Measurements from ENCODE around the gene GNA12.

Gene GNA12

DNA sequence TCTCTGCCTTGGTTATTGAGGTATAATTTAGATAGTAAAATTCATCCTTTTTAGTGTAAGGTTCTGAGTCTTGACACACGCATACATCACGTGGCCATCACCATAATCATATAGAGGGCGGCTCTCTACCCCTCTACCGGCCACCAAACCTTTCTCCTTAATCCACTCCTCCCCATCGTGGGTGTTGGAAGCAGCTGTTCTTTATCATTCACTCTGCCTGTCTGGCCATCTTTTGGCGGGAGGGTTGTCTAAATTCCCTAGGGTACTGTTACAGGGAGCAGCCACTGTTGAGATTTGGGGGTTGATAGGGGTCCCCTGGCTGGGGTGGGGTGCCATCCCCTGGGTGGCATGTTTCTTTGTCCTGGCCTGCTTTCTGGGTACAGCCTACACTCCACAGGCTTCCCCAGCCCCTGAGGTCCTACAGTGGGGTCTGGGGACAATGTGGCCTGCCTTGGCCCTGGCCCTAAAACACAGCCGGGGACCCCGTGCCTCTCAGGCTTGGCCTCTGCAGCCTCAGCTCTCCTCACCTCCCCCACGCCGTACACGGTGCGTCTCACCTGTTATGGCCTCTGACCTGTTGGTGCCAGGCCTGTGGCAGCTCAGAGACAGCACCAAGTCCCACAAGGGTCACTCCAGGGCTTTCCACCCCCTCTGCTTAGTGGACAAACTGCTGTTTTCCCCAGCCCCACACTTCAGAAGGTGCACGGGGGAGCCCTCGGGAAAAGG is 138.6 kb downstream of the GNA12 start:
- Histone ChIP-seq H3K36me3 (ENCODE audit: low read depth) (no peaks in the 10 kb centered on the region), H3K4me3 (ENCODE audit: severe bottlenecking) (no peak overlapping the region), H3K27ac (ENCODE audit: poor library complexity, severe bottlenecking) (no peak overlapping the region), H3K4me1 (ENCODE audit: insufficient read depth, poor library complexity, severe bottlenecking) (no peaks in the 10 kb centered on the region), H3K9me3 (ENCODE audit: severe bottlenecking) (no peaks in the 10 kb centered on the region), H3K27me3 (ENCODE audit: insufficient read depth, poor library complexity, severe bottlenecking) (no peaks in the 10 kb centered on the region)
- ATAC-seq (ENCODE audit: low read depth) (no peak), DNase-seq (ENCODE audit: low spot score) (no peak)
- TF ChIP-seq, protein P1, sequence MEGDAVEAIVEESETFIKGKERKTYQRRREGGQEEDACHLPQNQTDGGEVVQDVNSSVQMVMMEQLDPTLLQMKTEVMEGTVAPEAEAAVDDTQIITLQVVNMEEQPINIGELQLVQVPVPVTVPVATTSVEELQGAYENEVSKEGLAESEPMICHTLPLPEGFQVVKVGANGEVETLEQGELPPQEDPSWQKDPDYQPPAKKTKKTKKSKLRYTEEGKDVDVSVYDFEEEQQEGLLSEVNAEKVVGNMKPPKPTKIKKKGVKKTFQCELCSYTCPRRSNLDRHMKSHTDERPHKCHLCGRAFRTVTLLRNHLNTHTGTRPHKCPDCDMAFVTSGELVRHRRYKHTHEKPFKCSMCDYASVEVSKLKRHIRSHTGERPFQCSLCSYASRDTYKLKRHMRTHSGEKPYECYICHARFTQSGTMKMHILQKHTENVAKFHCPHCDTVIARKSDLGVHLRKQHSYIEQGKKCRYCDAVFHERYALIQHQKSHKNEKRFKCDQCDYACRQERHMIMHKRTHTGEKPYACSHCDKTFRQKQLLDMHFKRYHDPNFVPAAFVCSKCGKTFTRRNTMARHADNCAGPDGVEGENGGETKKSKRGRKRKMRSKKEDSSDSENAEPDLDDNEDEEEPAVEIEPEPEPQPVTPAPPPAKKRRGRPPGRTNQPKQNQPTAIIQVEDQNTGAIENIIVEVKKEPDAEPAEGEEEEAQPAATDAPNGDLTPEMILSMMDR (IDR thresholded peaks at IDR 0.05; ENCODE audit: poor library complexity, severe bottlenecking): no peak

GRCh38 chr7:2702594-2702957 is 141.5 kb downstream of the GNA12 start:
- H3K27ac ChIP-seq (ENCODE audit: poor library complexity, severe bottlenecking): no peak overlapping the region
- no peaks in the 10 kb centered on the region for H3K4me1 ChIP-seq (ENCODE audit: insufficient read depth, poor library complexity, severe bottlenecking)
- H3K27me3 ChIP-seq (ENCODE audit: insufficient read depth, poor library complexity, severe bottlenecking): no peaks in the 10 kb centered on the region
- ATAC-seq (ENCODE audit: low read depth): no peak
- H3K9me3 ChIP-seq (ENCODE audit: severe bottlenecking): no peaks in the 10 kb centered on the region
- no peaks in the 10 kb centered on the region for H3K36me3 ChIP-seq (ENCODE audit: low read depth)
- TF ChIP-seq, protein P1 (IDR thresholded peaks at IDR 0.05; ENCODE audit: poor library complexity, severe bottlenecking): no peak
- DNase-seq (ENCODE audit: low spot score): no peak
- H3K4me3 ChIP-seq (ENCODE audit: severe bottlenecking): no peak overlapping the region

DNA sequence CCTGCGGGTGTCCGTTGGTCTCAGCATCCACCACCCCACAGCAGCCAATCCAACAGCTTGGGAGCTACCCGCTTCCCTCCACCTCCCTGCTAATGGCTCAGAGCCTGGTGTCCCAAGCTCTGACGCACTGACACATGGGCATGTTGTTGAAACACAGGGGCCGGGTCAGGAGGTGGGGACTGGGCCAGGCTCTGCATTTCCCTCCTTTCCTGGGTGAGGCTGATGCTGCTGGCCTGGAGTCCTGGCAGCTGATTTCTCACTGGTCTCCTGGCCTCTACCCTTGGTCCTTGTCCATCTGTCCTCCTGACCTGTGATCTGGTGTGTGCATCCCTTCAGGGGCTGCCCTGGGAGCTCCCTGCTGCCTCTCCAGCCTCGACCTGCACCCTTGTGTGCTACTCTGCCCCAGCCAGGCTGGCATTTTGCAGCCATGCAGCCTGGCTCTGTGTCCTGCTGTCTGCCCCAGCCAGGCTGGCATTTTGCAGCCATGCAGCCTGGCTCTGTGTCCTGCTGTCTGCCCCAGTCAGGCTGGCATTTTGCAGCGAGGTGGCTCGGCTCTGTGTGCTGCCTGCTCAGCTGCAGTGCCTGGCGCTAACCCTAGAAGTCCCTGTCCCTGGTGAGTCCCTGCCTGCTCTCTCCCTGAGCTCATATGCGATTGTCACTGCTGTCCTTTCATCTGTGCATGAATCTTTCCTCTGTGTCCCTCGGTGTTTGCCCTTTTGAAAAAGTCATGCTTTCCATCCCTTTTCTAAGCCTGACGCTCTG is 142.1 kb downstream of the GNA12 start:
- Histone ChIP-seq H3K4me3 (ENCODE audit: severe bottlenecking) (no peak overlapping the region), H3K27ac (ENCODE audit: poor library complexity, severe bottlenecking) (no peak overlapping the region), H3K4me1 (ENCODE audit: insufficient read depth, poor library complexity, severe bottlenecking) (no peaks in the 10 kb centered on the region), H3K9me3 (ENCODE audit: severe bottlenecking) (no peaks in the 10 kb centered on the region), H3K27me3 (ENCODE audit: insufficient read depth, poor library complexity, severe bottlenecking) (no peaks in the 10 kb centered on the region), H3K36me3 (ENCODE audit: low read depth) (no peaks in the 10 kb centered on the region)
- peak; percentile 31; the same call in 2 of the 3 replicates for ATAC-seq (ENCODE audit: low read depth)
- TF ChIP-seq, protein P1 (IDR thresholded peaks at IDR 0.05; ENCODE audit: poor library complexity, severe bottlenecking): no peak
- DNase-seq (ENCODE audit: low spot score): no peak

- TF ChIP-seq, protein P1 (IDR thresholded peaks at IDR 0.05; ENCODE audit: poor library complexity, severe bottlenecking): no peak
- no peak for DNase-seq (ENCODE audit: low spot score)
- no peaks in the 10 kb centered on the region for H3K9me3 ChIP-seq (ENCODE audit: severe bottlenecking)
- no peak overlapping the region for H3K4me3 ChIP-seq (ENCODE audit: severe bottlenecking)
- no peak overlapping the region for H3K27ac ChIP-seq (ENCODE audit: poor library complexity, severe bottlenecking)
- no peaks in the 10 kb centered on the region for H3K4me1 ChIP-seq (ENCODE audit: insufficient read depth, poor library complexity, severe bottlenecking)
- H3K27me3 ChIP-seq (ENCODE audit: insufficient read depth, poor library complexity, severe bottlenecking): no peaks in the 10 kb centered on the region
- no peaks in the 10 kb centered on the region for H3K36me3 ChIP-seq (ENCODE audit: low read depth)
- no peak for ATAC-seq (ENCODE audit: low read depth)
Measured at GRCh38 chr7:2701424-2701823, 142.7 kb downstream of the GNA12 start.

All from RWPE2 (cell line).